ENCODE results near the gene CRHR1.

Gene CRHR1

GRCh38 chr17:45794840-45795239 lies 10.7 kb downstream of the CRHR1 start:
- Histone ChIP-seq H3K4me1 (ENCODE audit: control insufficient read depth, insufficient read depth, low read length) (no peaks in the 10 kb centered on the region), H3K27ac (ENCODE audit: low read depth, low read length) (no peak overlapping the region), H3K36me3 (ENCODE audit: control insufficient read depth, insufficient read depth, low read length) (no peaks in the 10 kb centered on the region), H3K4me3 (ENCODE audit: low read length) (no peak overlapping the region), H3K9ac (ENCODE audit: low read length) (no peak overlapping the region), H3K27me3 (ENCODE audit: control insufficient read depth, insufficient read depth, low read length) (peaks cover 24% of the 10 kb centered on the region)

GRCh38 chr17:45800816-45801215 lies 16.7 kb downstream of the CRHR1 start:
- Histone ChIP-seq H3K27me3 (ENCODE audit: control insufficient read depth, insufficient read depth, low read length) (peaks cover 12% of the 10 kb centered on the region), H3K9ac (ENCODE audit: low read length) (no peak overlapping the region), H3K4me1 (ENCODE audit: control insufficient read depth, insufficient read depth, low read length) (no peaks in the 10 kb centered on the region), H3K36me3 (ENCODE audit: control insufficient read depth, insufficient read depth, low read length) (no peaks in the 10 kb centered on the region), H3K4me3 (ENCODE audit: low read length) (no peak overlapping the region), H3K27ac (ENCODE audit: low read depth, low read length) (no peak overlapping the region)

- Histone ChIP-seq H3K27ac (ENCODE audit: low read depth, low read length) (no peak overlapping the region), H3K36me3 (ENCODE audit: control insufficient read depth, insufficient read depth, low read length) (no peaks in the 10 kb centered on the region), H3K9ac (ENCODE audit: low read length) (no peak overlapping the region), H3K27me3 (ENCODE audit: control insufficient read depth, insufficient read depth, low read length) (peaks cover 7% of the 10 kb centered on the region), H3K4me3 (ENCODE audit: low read length) (no peak overlapping the region), H3K4me1 (ENCODE audit: control insufficient read depth, insufficient read depth, low read length) (no peaks in the 10 kb centered on the region)
Observed at GRCh38 chr17:45801421-45801820, 17.3 kb downstream of the CRHR1 start.

GRCh38 chr17:45808845-45809244 lies 24.7 kb downstream of the CRHR1 start:
- Histone ChIP-seq H3K27me3 (ENCODE audit: control insufficient read depth, insufficient read depth, low read length) (peaks cover 4% of the 10 kb centered on the region), H3K27ac (ENCODE audit: low read depth, low read length) (no peak overlapping the region), H3K9ac (ENCODE audit: low read length) (no peak overlapping the region), H3K4me3 (ENCODE audit: low read length) (no peak overlapping the region), H3K36me3 (ENCODE audit: control insufficient read depth, insufficient read depth, low read length) (no peaks in the 10 kb centered on the region), H3K4me1 (ENCODE audit: control insufficient read depth, insufficient read depth, low read length) (no peaks in the 10 kb centered on the region)

GRCh38 chr17:45809499-45809898 lies 25.4 kb downstream of the CRHR1 start:
- no peak overlapping the region for H3K9ac ChIP-seq (ENCODE audit: low read length)
- peaks cover 3% of the 10 kb centered on the region for H3K27me3 ChIP-seq (ENCODE audit: control insufficient read depth, insufficient read depth, low read length)

GRCh38 chr17:45812102-45812501 lies 28.0 kb downstream of the CRHR1 start:
- no peak overlapping the region for H3K9ac ChIP-seq (ENCODE audit: low read length)
- H3K4me3 ChIP-seq (ENCODE audit: low read length), result no peak overlapping the region
- no peaks in the 10 kb centered on the region for H3K36me3 ChIP-seq (ENCODE audit: control insufficient read depth, insufficient read depth, low read length)
- no peak overlapping the region for H3K27ac ChIP-seq (ENCODE audit: low read depth, low read length)
- no peaks in the 10 kb centered on the region for H3K4me1 ChIP-seq (ENCODE audit: control insufficient read depth, insufficient read depth, low read length)
- peaks cover 2% of the 10 kb centered on the region for H3K27me3 ChIP-seq (ENCODE audit: control insufficient read depth, insufficient read depth, low read length)

More at GRCh38 chr17:45809499-45809898, 25.4 kb downstream of the CRHR1 start:
- H3K27ac ChIP-seq (ENCODE audit: low read depth, low read length), result no peak overlapping the region
- H3K36me3 ChIP-seq (ENCODE audit: control insufficient read depth, insufficient read depth, low read length), result no peaks in the 10 kb centered on the region
- H3K4me1 ChIP-seq (ENCODE audit: control insufficient read depth, insufficient read depth, low read length), result no peaks in the 10 kb centered on the region
- no peak overlapping the region for H3K4me3 ChIP-seq (ENCODE audit: low read length)

GRCh38 chr17:45813048-45813725 lies 29.1 kb downstream of the CRHR1 start:
- Histone ChIP-seq H3K27ac (ENCODE audit: low read depth, low read length) (no peak overlapping the region), H3K36me3 (ENCODE audit: control insufficient read depth, insufficient read depth, low read length) (no peaks in the 10 kb centered on the region), H3K9ac (ENCODE audit: low read length) (no peak overlapping the region), H3K27me3 (ENCODE audit: control insufficient read depth, insufficient read depth, low read length) (peaks cover 2% of the 10 kb centered on the region), H3K4me1 (ENCODE audit: control insufficient read depth, insufficient read depth, low read length) (no peaks in the 10 kb centered on the region), H3K4me3 (ENCODE audit: low read length) (no peak overlapping the region)

GRCh38 chr17:45814622-45815606 lies 30.8 kb downstream of the CRHR1 start:
- no peaks in the 10 kb centered on the region for H3K36me3 ChIP-seq (ENCODE audit: control insufficient read depth, insufficient read depth, low read length)
- H3K27ac ChIP-seq (ENCODE audit: low read depth, low read length), result no peak overlapping the region

GRCh38 chr17:45815752-45816151 lies 31.6 kb downstream of the CRHR1 start:
- Histone ChIP-seq H3K36me3 (ENCODE audit: control insufficient read depth, insufficient read depth, low read length) (no peaks in the 10 kb centered on the region), H3K4me1 (ENCODE audit: control insufficient read depth, insufficient read depth, low read length) (no peaks in the 10 kb centered on the region), H3K27ac (ENCODE audit: low read depth, low read length) (no peak overlapping the region), H3K9ac (ENCODE audit: low read length) (no peak overlapping the region), H3K27me3 (ENCODE audit: control insufficient read depth, insufficient read depth, low read length) (no peaks in the 10 kb centered on the region), H3K4me3 (ENCODE audit: low read length) (no peak overlapping the region)

More at GRCh38 chr17:45814622-45815606, 30.8 kb downstream of the CRHR1 start:
- Histone ChIP-seq H3K4me1 (ENCODE audit: control insufficient read depth, insufficient read depth, low read length) (no peaks in the 10 kb centered on the region), H3K4me3 (ENCODE audit: low read length) (no peak overlapping the region), H3K9ac (ENCODE audit: low read length) (no peak overlapping the region), H3K27me3 (ENCODE audit: control insufficient read depth, insufficient read depth, low read length) (peaks cover 2% of the 10 kb centered on the region)

GRCh38 chr17:45818041-45818440 lies 33.9 kb downstream of the CRHR1 start:
- Histone ChIP-seq H3K9ac (ENCODE audit: low read length) (no peak overlapping the region), H3K36me3 (ENCODE audit: control insufficient read depth, insufficient read depth, low read length) (no peaks in the 10 kb centered on the region), H3K4me1 (ENCODE audit: control insufficient read depth, insufficient read depth, low read length) (no peaks in the 10 kb centered on the region), H3K27ac (ENCODE audit: low read depth, low read length) (no peak overlapping the region), H3K4me3 (ENCODE audit: low read length) (no peak overlapping the region), H3K27me3 (ENCODE audit: control insufficient read depth, insufficient read depth, low read length) (no peaks in the 10 kb centered on the region)

- Histone ChIP-seq H3K4me3 (ENCODE audit: low read length) (no peak overlapping the region), H3K36me3 (ENCODE audit: control insufficient read depth, insufficient read depth, low read length) (no peaks in the 10 kb centered on the region), H3K9ac (ENCODE audit: low read length) (no peak overlapping the region), H3K27ac (ENCODE audit: low read depth, low read length) (no peak overlapping the region), H3K27me3 (ENCODE audit: control insufficient read depth, insufficient read depth, low read length) (no peaks in the 10 kb centered on the region), H3K4me1 (ENCODE audit: control insufficient read depth, insufficient read depth, low read length) (no peaks in the 10 kb centered on the region)
Observed at GRCh38 chr17:45818699-45819098, 34.6 kb downstream of the CRHR1 start.

- Histone ChIP-seq H3K4me3 (ENCODE audit: low read length) (no peak overlapping the region), H3K27me3 (ENCODE audit: control insufficient read depth, insufficient read depth, low read length) (no peaks in the 10 kb centered on the region), H3K4me1 (ENCODE audit: control insufficient read depth, insufficient read depth, low read length) (no peaks in the 10 kb centered on the region), H3K9ac (ENCODE audit: low read length) (no peak overlapping the region), H3K27ac (ENCODE audit: low read depth, low read length) (no peak overlapping the region), H3K36me3 (ENCODE audit: control insufficient read depth, insufficient read depth, low read length) (no peaks in the 10 kb centered on the region)
Observed at GRCh38 chr17:45819632-45820031, 35.5 kb downstream of the CRHR1 start.

Data from rectal smooth muscle tissue (tissue), 1 donor.